OCI-LY7 (cell line): ENCODE data around the gene KNG1. TPM values are rescaled to one million over a fixed set of nuclear protein-coding genes. Genes with fewer than 3 reads are reported as not detected.
A peak's percentile ranks its signal among the peaks of the same experiment; 100 is the strongest.

Experiments
- Bru-seq: library from RNA; stranded (reverse); fragments of 400-500 nt; gene quantifications from one replicate; lab custom pipeline; 2021; lab: Mats Ljungman, UMichigan
- BruChase-seq, 2 experiments: library from RNA; stranded (reverse); fragments of 400-500 nt; gene quantifications; one replicate each; lab custom pipeline; 2021; lab: Mats Ljungman, UMichigan
- BruUV-seq: library from RNA; stranded (reverse); fragments of 400-500 nt; replicated peaks from 2 replicates; lab custom pipeline; 2021; lab: Mats Ljungman, UMichigan
- CTCF ChIA-PET: fragments of 300-600 bp; sonication (Branson Sonifier 250); formaldehyde crosslinking; loops from one replicate; lab custom pipeline; 2022; ENCODE audit warnings: antibody characterized with exemption; ENCODE audit not compliant: unreplicated experiment; lab: Charles Lee
- POLR2A ChIA-PET: fragments of 300-600 bp; sonication (Branson Sonifier 250); formaldehyde crosslinking; loops from one replicate; lab custom pipeline; 2022; ENCODE audit warnings: antibody characterized with exemption; lab: Charles Lee
- DNase-seq: peaks from one replicate; pipeline ENCODE4 v3.0.0-alpha.2; 2015; ENCODE audit warnings: low spot score
- H2AFZ ChIP-seq: fragments of 200-600 bp; sonication (generic), shearing (Covaris generic); 2 replicates; pipeline ENCODE4 v1.6.1; 2014; ENCODE audit warnings: mild to moderate bottlenecking, antibody characterized with exemption, low read length, moderate library complexity
- H3K27ac ChIP-seq: fragments of 200-600 bp; sonication (generic); 2 replicates; pipeline ENCODE4 v1.5.1; 2014; ENCODE audit warnings: mixed run types, low read depth, mild to moderate bottlenecking, moderate library complexity, low read length, inconsistent platforms; ENCODE audit not compliant: poor library complexity, severe bottlenecking
- H3K36me3 ChIP-seq: fragments of 200-600 bp; sonication (generic); 2 replicates; pipeline ENCODE4 v1.6.1; 2014; ENCODE audit warnings: mild to moderate bottlenecking, antibody characterized with exemption, low read length, moderate library complexity, mixed read lengths; ENCODE audit not compliant: insufficient read depth
- H3K4me1 ChIP-seq: fragments of 200-600 bp; sonication (generic); 2 replicates; pipeline ENCODE4 v1.5.1; 2014; ENCODE audit warnings: mild to moderate bottlenecking, low read length; ENCODE audit not compliant: insufficient read depth, poor library complexity, severe bottlenecking
- H3K4me2 ChIP-seq: fragments of 200-600 bp; sonication (generic); 2 replicates; pipeline ENCODE4 v1.6.1; 2014; ENCODE audit warnings: mild to moderate bottlenecking, low read length
- H3K4me3 ChIP-seq: fragments of 200-600 bp; sonication (generic); 2 replicates; pipeline ENCODE4 v1.5.1; 2014; ENCODE audit warnings: mild to moderate bottlenecking, low read depth, low read length; ENCODE audit not compliant: poor library complexity, severe bottlenecking
- H3K79me2 ChIP-seq: fragments of 200-600 bp; sonication (generic); 2 replicates; pipeline ENCODE4 v1.6.1; 2016; ENCODE audit warnings: low read depth, mild to moderate bottlenecking, low read length, moderate library complexity, mixed read lengths; ENCODE audit not compliant: insufficient read depth
- H3K9me2 ChIP-seq: fragments of 200-600 bp; sonication (generic); 2 replicates; pipeline ENCODE4 v1.6.1; 2016; ENCODE audit warnings: mild to moderate bottlenecking, low read length, mixed read lengths; ENCODE audit not compliant: insufficient read depth
- H3K9me3 ChIP-seq: fragments of 200-600 bp; sonication (generic); 2 replicates; pipeline ENCODE4 v1.6.1; 2014; ENCODE audit warnings: mild to moderate bottlenecking, mixed run types, low read length, mixed read lengths
- H4K20me1 ChIP-seq: fragments of 200-600 bp; sonication (generic); 2 replicates; pipeline ENCODE4 v1.6.1; 2014; ENCODE audit warnings: mild to moderate bottlenecking, antibody characterized with exemption, low read length, moderate library complexity, mixed read lengths; ENCODE audit not compliant: insufficient read depth
- EZH2phosphoT487 ChIP-seq: fragments of 200-600 bp; sonication (generic); IDR thresholded peaks from 2 replicates; pipeline ENCODE4 v1.6.1; 2018; ENCODE audit warnings: low read depth, borderline replicate concordance, mild to moderate bottlenecking, mixed run types, antibody characterized with exemption, low read length, moderate library complexity, mixed read lengths
- intact Hi-C: fragments of 100-400 bp; cut with micrococcal nuclease; formaldehyde crosslinking; loops from one replicate; pipeline ENCODE4 v1.10.0; 2022; ENCODE audit not compliant: unreplicated experiment
- long read RNA-seq: library from polyadenylated mRNA; stranded (forward); transcript quantifications from one replicate; pipeline ENCODE4 v2.0.0, GENCODE V29; 2022
- total RNA-seq, 2 experiments: library from RNA; depleted of rRNA in 1 of 2; stranded (reverse); fragments of >200 nt in 1 of 2; shearing (Covaris generic) in 1 of 2; gene quantifications; 2 replicates each; pipeline ENCODE4 v1.2.3, GENCODE V29; 2014 to 2022
- TF ChIP-seq, protein P1 (sequence below): fragments of 200-600 bp; sonication (generic); conservative IDR thresholded peaks from 2 replicates; pipeline ENCODE4 v1.5.1; 2014; ENCODE audit warnings: mild to moderate bottlenecking, antibody characterized with exemption, low read length, moderate library complexity, mixed read lengths

KNG1 gene
- total RNA-seq (2014; rRNA removed; shearing (Covaris generic)) = not detected in 2 replicates
- not detected in 2 replicates for total RNA-seq (2022)
- Bru-seq, nascent RNA = not detected
- BruChase-seq, experiment 1, labeled RNA remaining after a 6-hour chase = not detected
- percentile 5 among the genes with signal in this experiment for BruChase-seq, experiment 2, labeled RNA remaining after a 2-hour chase
- long read RNA-seq = 0 reads

DNA sequence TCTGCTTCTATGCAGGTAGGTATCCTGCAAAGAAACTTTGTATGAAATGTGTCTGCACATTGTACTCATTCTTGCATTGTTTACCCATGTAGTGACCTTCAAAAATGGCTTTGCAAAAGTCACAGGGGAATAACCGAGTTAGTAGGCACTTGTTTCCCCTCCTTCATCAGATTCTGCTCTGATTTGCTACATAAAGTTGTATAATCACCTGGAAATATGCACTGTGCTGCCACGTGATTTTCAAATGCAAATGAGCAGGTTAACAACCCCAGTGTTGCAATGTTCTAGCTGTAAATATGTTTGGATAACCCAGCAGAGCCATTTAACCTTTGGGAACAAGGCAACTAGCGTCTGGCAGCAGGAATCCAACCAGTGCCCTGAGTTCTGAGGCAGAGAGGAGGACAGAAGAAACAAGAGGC, at the start of gene KNG1:
TSS of gene KNG1 (plus strand) at position 321 of the 419 bp plus-strand sequence. CDS start 184 bp downstream, outside the sequence.
- POLR2A ChIA-PET = interaction anchor here (1.3 kb wide), 1 partner anchor 56 kb away, joined by 3 read pairs; no protein-coding TSS in a partner anchor
- Histone ChIP-seq H3K4me1 (no peaks in the 10 kb centered on the region), H3K4me2 (no peak within 1 kb of the TSS), H4K20me1 (no peaks in the 10 kb centered on the region), H3K27ac (no peak within 1 kb of the TSS), H2AFZ (no peak within 1 kb of the TSS), H3K4me3 (no peak within 1 kb of the TSS), H3K9me2 (no peaks in the 10 kb centered on the region), H3K9me3 (no peaks in the 10 kb centered on the region), H3K79me2 (no peaks in the 10 kb centered on the region), H3K36me3 (no peaks in the 10 kb centered on the region)
- TF ChIP-seq, protein P1, sequence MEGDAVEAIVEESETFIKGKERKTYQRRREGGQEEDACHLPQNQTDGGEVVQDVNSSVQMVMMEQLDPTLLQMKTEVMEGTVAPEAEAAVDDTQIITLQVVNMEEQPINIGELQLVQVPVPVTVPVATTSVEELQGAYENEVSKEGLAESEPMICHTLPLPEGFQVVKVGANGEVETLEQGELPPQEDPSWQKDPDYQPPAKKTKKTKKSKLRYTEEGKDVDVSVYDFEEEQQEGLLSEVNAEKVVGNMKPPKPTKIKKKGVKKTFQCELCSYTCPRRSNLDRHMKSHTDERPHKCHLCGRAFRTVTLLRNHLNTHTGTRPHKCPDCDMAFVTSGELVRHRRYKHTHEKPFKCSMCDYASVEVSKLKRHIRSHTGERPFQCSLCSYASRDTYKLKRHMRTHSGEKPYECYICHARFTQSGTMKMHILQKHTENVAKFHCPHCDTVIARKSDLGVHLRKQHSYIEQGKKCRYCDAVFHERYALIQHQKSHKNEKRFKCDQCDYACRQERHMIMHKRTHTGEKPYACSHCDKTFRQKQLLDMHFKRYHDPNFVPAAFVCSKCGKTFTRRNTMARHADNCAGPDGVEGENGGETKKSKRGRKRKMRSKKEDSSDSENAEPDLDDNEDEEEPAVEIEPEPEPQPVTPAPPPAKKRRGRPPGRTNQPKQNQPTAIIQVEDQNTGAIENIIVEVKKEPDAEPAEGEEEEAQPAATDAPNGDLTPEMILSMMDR = no peak
- no peak for TF ChIP-seq EZH2phosphoT487
- intact Hi-C loops = no loop called here
- BruUV-seq = no TSS peak
- no peak for DNase-seq
- CTCF ChIA-PET = no interaction called here

DNA sequence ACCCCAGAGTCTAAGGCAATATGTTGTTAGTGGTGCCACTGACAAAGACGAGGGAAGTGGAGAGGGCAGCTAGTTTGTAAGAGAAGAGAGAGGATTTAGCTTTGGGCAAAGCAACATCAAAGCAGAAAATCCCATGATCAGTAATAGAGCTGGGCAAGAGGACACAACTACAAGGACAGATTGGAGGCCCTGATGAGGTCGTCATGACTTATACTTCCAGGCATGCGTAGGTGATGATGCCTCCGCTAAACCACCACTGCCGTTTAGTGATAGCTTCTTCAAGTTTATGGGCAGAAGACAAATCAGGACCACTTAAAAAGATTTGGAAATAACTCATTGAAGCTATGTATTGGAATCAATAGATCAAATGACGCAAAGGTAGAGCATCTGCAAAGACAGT, 48.7 kb upstream of the KNG1 start:
- H3K4me2 ChIP-seq = no peak overlapping the region
- no peak overlapping the region for H2AFZ ChIP-seq
- no peaks in the 10 kb centered on the region for H4K20me1 ChIP-seq
- no peaks in the 10 kb centered on the region for H3K79me2 ChIP-seq
- ChIA-PET POLR2A (interaction anchor here (0.6 to 1.6 kb wide), 6 partner anchors 15 to 1000 kb away, joined by 3 to 8 read pairs (median 3); partner anchors contain the start of gene EIF4A2), CTCF (no interaction called here)
- H3K9me3 ChIP-seq = no peaks in the 10 kb centered on the region
- peaks cover 12% of the 10 kb centered on the region for H3K4me1 ChIP-seq
- DNase-seq = no peak
- intact Hi-C loops = no loop called here
- no peak overlapping the region for H3K4me3 ChIP-seq
- no peak overlapping the region for H3K27ac ChIP-seq
- BruUV-seq = no TSS peak
- H3K9me2 ChIP-seq = no peaks in the 10 kb centered on the region
- H3K36me3 ChIP-seq = no peaks in the 10 kb centered on the region
- TF ChIP-seq, protein P1 = no peak
- TF ChIP-seq EZH2phosphoT487 = no peak
